ENCODE results near the gene SCAMP5.

Gene SCAMP5

DNA sequence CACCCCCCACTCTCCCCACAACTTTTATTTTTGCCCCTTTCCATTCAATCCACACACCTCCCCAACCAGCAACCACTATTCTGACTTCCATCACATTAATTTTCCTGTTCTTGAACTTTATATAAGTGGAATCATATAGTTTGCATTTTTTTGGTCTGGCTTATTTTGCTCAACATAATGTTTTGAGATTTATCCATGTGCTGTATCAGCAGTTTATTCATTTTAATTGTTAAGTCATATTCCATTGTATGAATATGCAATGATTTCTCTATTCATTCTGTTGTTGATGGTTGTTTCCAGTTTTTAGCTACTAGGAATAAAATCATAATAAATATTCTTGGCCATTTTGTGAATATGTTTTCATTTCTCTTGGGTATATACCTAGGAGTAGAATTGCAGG lies 5.8 kb upstream of the SCAMP5 start:
- TF ChIP-seq, protein P1, sequence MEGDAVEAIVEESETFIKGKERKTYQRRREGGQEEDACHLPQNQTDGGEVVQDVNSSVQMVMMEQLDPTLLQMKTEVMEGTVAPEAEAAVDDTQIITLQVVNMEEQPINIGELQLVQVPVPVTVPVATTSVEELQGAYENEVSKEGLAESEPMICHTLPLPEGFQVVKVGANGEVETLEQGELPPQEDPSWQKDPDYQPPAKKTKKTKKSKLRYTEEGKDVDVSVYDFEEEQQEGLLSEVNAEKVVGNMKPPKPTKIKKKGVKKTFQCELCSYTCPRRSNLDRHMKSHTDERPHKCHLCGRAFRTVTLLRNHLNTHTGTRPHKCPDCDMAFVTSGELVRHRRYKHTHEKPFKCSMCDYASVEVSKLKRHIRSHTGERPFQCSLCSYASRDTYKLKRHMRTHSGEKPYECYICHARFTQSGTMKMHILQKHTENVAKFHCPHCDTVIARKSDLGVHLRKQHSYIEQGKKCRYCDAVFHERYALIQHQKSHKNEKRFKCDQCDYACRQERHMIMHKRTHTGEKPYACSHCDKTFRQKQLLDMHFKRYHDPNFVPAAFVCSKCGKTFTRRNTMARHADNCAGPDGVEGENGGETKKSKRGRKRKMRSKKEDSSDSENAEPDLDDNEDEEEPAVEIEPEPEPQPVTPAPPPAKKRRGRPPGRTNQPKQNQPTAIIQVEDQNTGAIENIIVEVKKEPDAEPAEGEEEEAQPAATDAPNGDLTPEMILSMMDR (conservative IDR thresholded peaks at IDR 0.05): no peak
- no peak for TF ChIP-seq ZFX (IDR thresholded peaks at IDR 0.05)
- no peak overlapping the region for H3K27ac ChIP-seq

DNA sequence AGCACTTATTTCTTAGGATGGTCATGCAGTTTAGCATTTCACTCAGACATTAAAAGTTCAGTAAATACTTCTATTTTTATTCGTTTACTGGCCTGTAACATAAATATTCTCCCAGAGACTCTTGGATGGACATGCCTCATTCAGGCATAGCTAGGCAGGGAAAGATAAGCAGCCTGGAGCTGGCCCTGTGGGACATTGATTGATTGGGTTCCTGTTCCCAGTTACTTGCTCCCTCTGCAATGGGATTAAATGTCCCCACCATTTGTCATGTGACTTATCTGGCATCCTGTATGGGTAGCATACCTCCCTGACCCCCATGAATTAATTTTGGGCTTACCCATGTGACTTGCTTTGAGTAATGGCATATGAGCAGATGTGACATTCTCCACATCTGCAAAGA lies 2.7 kb upstream of the SCAMP5 start:
- TF ChIP-seq ZFX (IDR thresholded peaks at IDR 0.05): no peak
- TF ChIP-seq, protein P1 (conservative IDR thresholded peaks at IDR 0.05): no peak
- H3K27ac ChIP-seq: no peak overlapping the region

DNA sequence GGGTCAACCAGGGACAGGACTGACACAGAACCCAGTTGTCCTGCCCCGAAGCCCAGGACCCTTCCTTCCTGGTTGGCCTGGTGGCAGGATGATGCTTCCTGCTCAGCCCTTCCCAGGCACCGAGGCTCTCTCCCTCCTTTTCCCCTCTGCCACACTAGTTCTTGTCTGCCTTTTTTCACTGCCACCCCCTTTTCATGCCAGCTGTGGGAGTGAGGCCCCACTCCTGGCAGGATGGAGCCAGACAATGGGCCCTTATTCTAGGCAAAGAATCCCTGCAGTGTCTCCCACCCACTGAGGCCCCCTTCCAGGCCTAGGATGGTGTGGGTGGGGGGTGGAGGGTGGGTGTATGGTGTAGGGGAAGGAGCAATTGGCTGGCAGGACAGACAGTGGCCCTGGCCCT lies 1.1 kb upstream of the SCAMP5 start:
- TF ChIP-seq, protein P1 (conservative IDR thresholded peaks at IDR 0.05): no peak
- no peak for TF ChIP-seq ZFX (IDR thresholded peaks at IDR 0.05)
- H3K27ac ChIP-seq: no peak overlapping the region

DNA sequence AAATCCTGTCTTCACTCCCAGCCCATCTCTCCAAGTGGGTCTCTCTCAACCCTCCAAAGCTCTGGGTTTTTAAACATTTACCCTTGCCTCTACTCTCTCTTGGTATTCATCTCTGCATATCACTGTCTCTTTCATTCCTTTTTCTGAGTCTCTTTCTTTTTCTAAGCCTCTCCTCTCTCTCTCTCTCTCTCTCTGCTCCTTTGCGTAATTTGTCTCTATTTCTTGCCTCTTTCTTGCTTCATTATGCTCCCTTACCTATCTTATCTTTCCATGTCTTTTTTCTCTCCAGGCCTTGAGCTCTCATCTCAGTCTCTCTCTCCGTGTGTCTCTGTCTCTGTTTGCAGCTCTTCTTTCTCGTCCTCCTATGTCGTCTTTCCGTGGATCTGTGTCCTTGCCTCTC lies 678 bp upstream of the SCAMP5 start:
- H3K27ac ChIP-seq: no peak overlapping the region
- TF ChIP-seq, protein P1 (conservative IDR thresholded peaks at IDR 0.05): no peak
- TF ChIP-seq ZFX (IDR thresholded peaks at IDR 0.05): no peak

DNA sequence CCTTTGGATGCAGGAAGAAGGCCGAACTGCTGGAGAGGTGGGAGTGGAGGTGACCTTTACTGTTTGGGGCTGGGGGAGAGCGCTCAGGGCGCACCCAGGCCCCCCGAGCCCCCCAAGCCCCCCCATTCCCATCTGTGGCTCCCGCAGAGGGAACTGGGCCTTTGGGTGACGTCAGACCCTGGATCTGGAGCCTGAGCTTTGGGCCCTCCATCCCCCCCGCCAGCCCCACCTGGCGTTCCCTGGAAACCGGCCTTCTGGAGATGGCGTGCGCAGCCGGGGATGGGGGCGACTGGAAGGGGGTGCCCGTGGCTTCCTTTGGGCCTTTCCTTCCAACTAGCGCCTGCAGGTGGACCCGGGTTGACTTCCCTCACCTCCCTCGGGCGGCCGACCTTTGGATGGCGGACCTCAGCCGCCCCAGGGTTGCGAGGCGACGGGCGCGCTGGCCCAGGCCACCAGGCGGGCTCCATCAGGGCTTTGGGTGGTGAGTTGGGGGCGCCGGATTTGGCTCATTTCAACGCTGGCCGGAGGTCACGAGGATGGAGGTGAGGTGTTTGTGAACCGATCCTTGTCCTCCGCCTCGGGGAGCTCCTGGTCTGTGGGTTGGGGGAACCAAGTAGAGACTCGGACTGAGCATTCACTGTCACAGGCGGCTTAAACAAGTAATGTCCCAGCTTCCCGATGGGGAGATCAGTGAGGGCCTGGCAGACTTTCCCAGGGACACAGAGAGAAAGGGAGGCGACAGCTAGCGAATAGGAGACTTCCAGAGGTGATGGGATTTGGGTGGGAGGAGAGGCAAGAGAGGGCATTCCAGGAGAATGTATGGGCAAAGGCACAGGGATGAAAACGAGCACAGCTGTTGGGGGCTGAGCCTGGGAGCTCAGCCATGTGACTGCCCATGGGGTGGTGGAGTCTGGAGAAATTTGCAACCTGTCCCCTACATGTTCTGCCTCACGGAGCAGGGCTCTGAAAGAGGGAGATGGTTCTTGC lies 709 bp downstream of the SCAMP5 start:
- TF ChIP-seq, protein P1 (conservative IDR thresholded peaks at IDR 0.05): no peak
- no peak for TF ChIP-seq ZFX (IDR thresholded peaks at IDR 0.05)
- H3K27ac ChIP-seq: peak overlapping the region; percentile 18; the same call in 1 of the 2 replicates

DNA sequence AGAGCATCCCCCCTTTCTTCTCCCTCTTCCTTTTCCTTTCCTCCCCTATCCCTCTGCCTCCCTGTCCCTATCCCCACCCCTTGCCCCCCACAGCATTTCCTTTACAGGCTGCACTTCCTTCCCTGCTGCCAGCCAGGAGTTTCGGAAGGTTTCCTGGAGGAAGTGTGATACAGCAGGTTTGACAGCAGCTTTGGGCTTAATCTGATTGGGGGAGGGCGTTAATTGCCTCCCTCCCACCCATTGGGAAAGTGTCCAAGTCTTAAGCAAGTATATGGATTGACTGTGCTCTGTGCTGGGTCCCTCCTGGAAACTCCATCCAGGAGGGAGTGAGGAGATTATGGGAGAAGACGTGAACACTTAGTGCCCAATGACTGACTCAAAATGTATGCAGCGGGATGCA lies 1.8 kb downstream of the SCAMP5 start:
- no peak overlapping the region for H3K27ac ChIP-seq
- TF ChIP-seq, protein P1 (conservative IDR thresholded peaks at IDR 0.05): no peak
- TF ChIP-seq ZFX (IDR thresholded peaks at IDR 0.05): no peak

DNA sequence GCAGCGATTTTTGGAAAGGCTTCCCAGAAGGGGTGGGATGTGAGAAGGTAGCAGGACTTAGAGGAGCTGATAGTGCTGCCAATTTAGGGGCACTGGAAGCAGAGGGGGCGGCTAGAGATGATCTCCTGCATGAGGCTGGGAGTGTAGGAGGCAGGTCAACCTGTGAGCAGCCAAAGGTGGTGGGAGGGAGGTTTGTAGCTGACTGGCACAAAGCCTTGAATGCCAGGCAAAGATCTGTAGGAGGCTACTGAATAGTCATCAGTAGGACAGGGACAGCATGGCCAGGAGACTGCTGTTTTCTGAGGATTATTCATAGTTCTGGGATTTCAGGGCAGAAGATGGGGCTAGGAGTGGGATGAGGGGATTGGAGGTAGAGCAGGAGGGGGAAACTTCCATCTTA lies 2.2 kb downstream of the SCAMP5 start:
- TF ChIP-seq ZFX (IDR thresholded peaks at IDR 0.05): no peak
- TF ChIP-seq, protein P1 (conservative IDR thresholded peaks at IDR 0.05): no peak
- H3K27ac ChIP-seq: no peak overlapping the region

All from C4-2B (cell line).